ENCODE data around the gene SLC2A4RG.

The SLC2A4RG gene

DNA sequence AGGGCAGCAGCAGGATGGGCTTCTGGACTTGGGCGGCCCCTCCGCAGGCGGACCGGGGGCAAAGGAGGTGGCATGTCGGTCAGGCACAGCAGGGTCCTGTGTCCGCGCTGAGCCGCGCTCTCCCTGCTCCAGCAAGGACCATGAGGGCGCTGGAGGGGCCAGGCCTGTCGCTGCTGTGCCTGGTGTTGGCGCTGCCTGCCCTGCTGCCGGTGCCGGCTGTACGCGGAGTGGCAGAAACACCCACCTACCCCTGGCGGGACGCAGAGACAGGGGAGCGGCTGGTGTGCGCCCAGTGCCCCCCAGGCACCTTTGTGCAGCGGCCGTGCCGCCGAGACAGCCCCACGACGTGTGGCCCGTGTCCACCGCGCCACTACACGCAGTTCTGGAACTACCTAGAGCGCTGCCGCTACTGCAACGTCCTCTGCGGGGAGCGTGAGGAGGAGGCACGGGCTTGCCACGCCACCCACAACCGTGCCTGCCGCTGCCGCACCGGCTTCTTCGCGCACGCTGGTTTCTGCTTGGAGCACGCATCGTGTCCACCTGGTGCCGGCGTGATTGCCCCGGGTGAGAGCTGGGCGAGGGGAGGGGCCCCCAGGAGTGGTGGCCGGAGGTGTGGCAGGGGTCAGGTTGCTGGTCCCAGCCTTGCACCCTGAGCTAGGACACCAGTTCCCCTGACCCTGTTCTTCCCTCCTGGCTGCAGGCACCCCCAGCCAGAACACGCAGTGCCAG is 42.8 kb upstream of the SLC2A4RG start, which contains the start of gene TNFRSF6B:
Gene TNFRSF6B, plus strand, starts transcription at position 25 of the 729 bp plus-strand sequence. Its CDS starts 116 bp downstream, at position 141.
- peak within 1 kb of the TSS; percentile 53 for H3K4me3 ChIP-seq (ENCODE audit: low read depth, low read length)
- in situ Hi-C loops (cut with HindIII; ENCODE audit: low sequenced_read_pairs): no loop called here
- DNase-seq (ENCODE audit: low read depth, low spot score): no peak
- TF ChIP-seq, protein P1, sequence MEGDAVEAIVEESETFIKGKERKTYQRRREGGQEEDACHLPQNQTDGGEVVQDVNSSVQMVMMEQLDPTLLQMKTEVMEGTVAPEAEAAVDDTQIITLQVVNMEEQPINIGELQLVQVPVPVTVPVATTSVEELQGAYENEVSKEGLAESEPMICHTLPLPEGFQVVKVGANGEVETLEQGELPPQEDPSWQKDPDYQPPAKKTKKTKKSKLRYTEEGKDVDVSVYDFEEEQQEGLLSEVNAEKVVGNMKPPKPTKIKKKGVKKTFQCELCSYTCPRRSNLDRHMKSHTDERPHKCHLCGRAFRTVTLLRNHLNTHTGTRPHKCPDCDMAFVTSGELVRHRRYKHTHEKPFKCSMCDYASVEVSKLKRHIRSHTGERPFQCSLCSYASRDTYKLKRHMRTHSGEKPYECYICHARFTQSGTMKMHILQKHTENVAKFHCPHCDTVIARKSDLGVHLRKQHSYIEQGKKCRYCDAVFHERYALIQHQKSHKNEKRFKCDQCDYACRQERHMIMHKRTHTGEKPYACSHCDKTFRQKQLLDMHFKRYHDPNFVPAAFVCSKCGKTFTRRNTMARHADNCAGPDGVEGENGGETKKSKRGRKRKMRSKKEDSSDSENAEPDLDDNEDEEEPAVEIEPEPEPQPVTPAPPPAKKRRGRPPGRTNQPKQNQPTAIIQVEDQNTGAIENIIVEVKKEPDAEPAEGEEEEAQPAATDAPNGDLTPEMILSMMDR (IDR thresholded peaks at IDR 0.05; ENCODE audit: low read depth, low read length): no peak

DNA sequence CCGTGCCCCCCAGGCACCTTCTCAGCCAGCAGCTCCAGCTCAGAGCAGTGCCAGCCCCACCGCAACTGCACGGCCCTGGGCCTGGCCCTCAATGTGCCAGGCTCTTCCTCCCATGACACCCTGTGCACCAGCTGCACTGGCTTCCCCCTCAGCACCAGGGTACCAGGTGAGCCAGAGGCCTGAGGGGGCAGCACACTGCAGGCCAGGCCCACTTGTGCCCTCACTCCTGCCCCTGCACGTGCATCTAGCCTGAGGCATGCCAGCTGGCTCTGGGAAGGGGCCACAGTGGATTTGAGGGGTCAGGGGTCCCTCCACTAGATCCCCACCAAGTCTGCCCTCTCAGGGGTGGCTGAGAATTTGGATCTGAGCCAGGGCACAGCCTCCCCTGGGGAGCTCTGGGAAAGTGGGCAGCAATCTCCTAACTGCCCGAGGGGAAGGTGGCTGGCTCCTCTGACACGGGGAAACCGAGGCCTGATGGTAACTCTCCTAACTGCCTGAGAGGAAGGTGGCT is 42.2 kb upstream of the SLC2A4RG start:
- DNase-seq (ENCODE audit: low read depth, low spot score): no peak
- in situ Hi-C loops (cut with HindIII; ENCODE audit: low sequenced_read_pairs): no loop called here
- peak overlapping the region; percentile 53 for H3K4me3 ChIP-seq (ENCODE audit: low read depth, low read length)
- TF ChIP-seq, protein P1 (IDR thresholded peaks at IDR 0.05; ENCODE audit: low read depth, low read length): no peak

DNA sequence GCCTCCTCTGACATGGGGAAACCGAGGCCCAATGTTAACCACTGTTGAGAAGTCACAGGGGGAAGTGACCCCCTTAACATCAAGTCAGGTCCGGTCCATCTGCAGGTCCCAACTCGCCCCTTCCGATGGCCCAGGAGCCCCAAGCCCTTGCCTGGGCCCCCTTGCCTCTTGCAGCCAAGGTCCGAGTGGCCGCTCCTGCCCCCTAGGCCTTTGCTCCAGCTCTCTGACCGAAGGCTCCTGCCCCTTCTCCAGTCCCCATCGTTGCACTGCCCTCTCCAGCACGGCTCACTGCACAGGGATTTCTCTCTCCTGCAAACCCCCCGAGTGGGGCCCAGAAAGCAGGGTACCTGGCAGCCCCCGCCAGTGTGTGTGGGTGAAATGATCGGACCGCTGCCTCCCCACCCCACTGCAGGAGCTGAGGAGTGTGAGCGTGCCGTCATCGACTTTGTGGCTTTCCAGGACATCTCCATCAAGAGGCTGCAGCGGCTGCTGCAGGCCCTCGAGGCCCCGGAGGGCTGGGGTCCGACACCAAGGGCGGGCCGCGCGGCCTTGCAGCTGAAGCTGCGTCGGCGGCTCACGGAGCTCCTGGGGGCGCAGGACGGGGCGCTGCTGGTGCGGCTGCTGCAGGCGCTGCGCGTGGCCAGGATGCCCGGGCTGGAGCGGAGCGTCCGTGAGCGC is 41.6 kb upstream of the SLC2A4RG start:
- TF ChIP-seq, protein P1 (IDR thresholded peaks at IDR 0.05; ENCODE audit: low read depth, low read length): no peak
- in situ Hi-C loops (cut with HindIII; ENCODE audit: low sequenced_read_pairs): no loop called here
- no peak for DNase-seq (ENCODE audit: low read depth, low spot score)
- peak overlapping the region; percentile 53 for H3K4me3 ChIP-seq (ENCODE audit: low read depth, low read length)

DNA sequence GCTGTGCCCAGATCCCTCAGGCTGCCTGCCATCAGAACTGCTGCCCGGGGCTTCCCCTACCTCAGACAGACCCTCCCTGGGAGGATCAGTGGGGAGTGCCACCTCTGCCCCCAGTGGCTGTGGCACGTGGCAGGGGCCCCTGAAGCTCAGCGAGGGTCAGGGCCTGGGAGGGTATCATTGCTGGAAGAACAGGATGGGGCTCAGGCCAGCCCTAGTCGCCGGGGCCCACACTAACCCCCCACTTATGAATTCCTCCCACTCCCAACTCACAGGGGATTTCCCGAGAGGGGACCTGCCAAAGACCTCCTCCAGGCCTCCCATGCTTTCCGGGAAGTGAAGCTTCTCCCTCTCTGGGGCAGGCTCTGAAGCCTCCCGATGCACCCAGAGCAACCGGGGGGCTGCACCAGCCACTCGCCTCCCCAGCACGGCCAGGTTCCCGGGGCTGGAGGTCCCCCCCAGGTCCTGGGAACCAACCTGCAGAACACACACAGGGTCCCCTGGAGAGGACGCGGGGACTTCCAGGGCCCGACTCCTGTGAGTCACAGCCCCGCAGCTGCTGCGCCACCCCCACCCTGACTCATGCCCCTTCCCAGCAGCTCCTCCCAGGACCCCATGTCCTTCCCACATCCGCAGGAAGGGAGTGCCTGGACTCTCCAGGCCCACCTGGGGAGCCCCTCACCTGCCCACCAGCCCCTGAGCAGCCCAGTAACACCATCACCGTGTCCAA is 40.7 kb upstream of the SLC2A4RG start:
- H3K4me3 ChIP-seq (ENCODE audit: low read depth, low read length): no peak overlapping the region
- peak; percentile 93 for DNase-seq (ENCODE audit: low read depth, low spot score)
- TF ChIP-seq, protein P1 (IDR thresholded peaks at IDR 0.05; ENCODE audit: low read depth, low read length): no peak
- in situ Hi-C loops (cut with HindIII; ENCODE audit: low sequenced_read_pairs): no loop called here

DNA sequence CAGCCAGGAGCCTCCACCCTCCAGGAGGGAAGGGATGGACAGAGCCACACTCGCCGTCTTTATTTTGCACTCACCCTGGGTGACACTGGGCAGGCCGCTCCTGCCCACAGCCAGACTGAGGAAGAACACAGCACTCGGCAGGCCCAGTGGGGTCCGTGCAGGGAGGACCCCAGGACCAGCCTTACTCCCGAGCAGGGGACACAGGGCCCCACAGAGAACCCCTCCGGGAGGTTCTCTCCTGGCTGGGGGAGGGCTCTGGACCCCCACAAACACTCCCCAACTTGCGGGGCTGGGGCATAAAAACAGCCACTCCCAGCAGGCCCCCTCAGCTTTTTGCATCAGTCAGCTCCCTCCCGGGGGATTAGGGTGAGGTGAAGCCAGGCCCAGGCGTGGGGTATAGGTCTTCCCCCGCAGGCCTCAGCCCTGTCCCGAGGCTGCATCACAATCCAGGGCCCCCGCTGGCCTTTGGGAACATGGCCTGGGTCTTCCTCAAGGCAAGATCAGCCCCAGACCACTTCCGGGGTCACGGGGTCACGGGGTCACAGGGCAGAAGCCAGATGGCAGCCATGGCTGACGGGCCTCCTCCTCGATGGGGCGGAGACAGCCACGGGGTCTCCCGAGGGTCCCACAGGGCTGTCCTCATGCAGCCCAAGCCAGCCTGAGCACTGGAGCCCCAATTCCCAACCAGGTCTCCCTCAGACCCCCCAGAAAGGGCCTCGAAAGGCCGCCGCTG is 39.9 kb upstream of the SLC2A4RG start:
- TF ChIP-seq, protein P1 (IDR thresholded peaks at IDR 0.05; ENCODE audit: low read depth, low read length): no peak
- in situ Hi-C loops (cut with HindIII; ENCODE audit: low sequenced_read_pairs): no loop called here
- DNase-seq (ENCODE audit: low read depth, low spot score): no peak
- no peak overlapping the region for H3K4me3 ChIP-seq (ENCODE audit: low read depth, low read length)

All from astrocyte of the spinal cord (primary cell).